GM23338 (cell line): Measurements from ENCODE around the gene VCL. TPM values are rescaled to one million over a fixed set of nuclear protein-coding genes. Genes with fewer than 3 reads are reported as not detected.

ENCODE experiments used
- ATAC-seq: fragments of 200-7000 bp; cut with Tn5 transposase; 3 replicates; pipeline ENCODE4 v1.9.1; 2020
- DNase-seq: peaks from one replicate; pipeline ENCODE4 v3.0.0-alpha.2; 2015; ENCODE audit warnings: low spot score
- H2AFZ ChIP-seq: fragments of 200-600 bp; sonication (generic); 2 replicates; pipeline ENCODE4 v1.8.0; 2016; ENCODE audit warnings: antibody characterized with exemption, mild to moderate bottlenecking, moderate library complexity
- H3F3A ChIP-seq: fragments of 200-600 bp; sonication (generic); replicated peaks from 2 replicates; pipeline ENCODE4 v1.8.0; 2017; ENCODE audit warnings: antibody characterized with exemption, mixed run types, low read depth
- H3K27ac ChIP-seq: fragments of 200-600 bp; sonication (generic); 2 replicates; pipeline ENCODE4 v1.6.1; 2016; ENCODE audit warnings: low read depth
- H3K27me3 ChIP-seq: fragments of 200-600 bp; sonication (generic); 2 replicates; pipeline ENCODE4 v1.8.0; 2016; ENCODE audit warnings: mild to moderate bottlenecking, mixed run types, moderate library complexity; ENCODE audit not compliant: insufficient read depth
- H3K36me3 ChIP-seq: fragments of 200-600 bp; sonication (generic); 2 replicates; pipeline ENCODE4 v1.8.0; 2016; ENCODE audit warnings: mild to moderate bottlenecking; ENCODE audit not compliant: insufficient read depth
- H3K4me1 ChIP-seq: fragments of 200-600 bp; sonication (generic); 2 replicates; pipeline ENCODE4 v1.8.0; 2016; ENCODE audit warnings: mild to moderate bottlenecking, moderate library complexity; ENCODE audit not compliant: insufficient read depth
- H3K4me2 ChIP-seq: fragments of 200-600 bp; sonication (generic); 2 replicates; pipeline ENCODE4 v1.7.1; 2017; ENCODE audit warnings: mixed run types
- H3K4me3 ChIP-seq: fragments of 200-600 bp; sonication (generic); 2 replicates; pipeline ENCODE4 v1.6.1; 2016; ENCODE audit warnings: mixed run types
- H3K79me2 ChIP-seq: fragments of 200-600 bp; sonication (generic); replicated peaks from 2 replicates; pipeline ENCODE4 v1.8.0; 2017; ENCODE audit warnings: mild to moderate bottlenecking; ENCODE audit not compliant: insufficient read depth
- H3K9me2 ChIP-seq: fragments of 200-600 bp; sonication (generic); 2 replicates; pipeline ENCODE4 v1.8.0; 2017; ENCODE audit not compliant: insufficient read depth
- H4K20me1 ChIP-seq: fragments of 200-600 bp; sonication (generic); replicated peaks from 2 replicates; pipeline ENCODE4 v1.8.0; 2017; ENCODE audit warnings: mild to moderate bottlenecking; ENCODE audit not compliant: insufficient read depth
- H3K27ac Mint-ChIP-seq: 2 replicates; pipeline ENCODE4 v1.8.0; 2020; ENCODE audit warnings: inconsistent platforms, mild to moderate bottlenecking, moderate library complexity, mixed read lengths
- H3K27me3 Mint-ChIP-seq: 3 replicates; pipeline ENCODE4 v1.8.0; 2022; ENCODE audit warnings: low read depth, mild to moderate bottlenecking, moderate library complexity, mixed read lengths, inconsistent platforms; ENCODE audit not compliant: insufficient read depth, poor library complexity
- H3K36me3 Mint-ChIP-seq: 3 replicates; pipeline ENCODE4 v1.8.0; 2021; ENCODE audit warnings: low read depth, mild to moderate bottlenecking, inconsistent platforms, moderate library complexity, mixed read lengths
- H3K4me1 Mint-ChIP-seq: 3 replicates; pipeline ENCODE4 v1.8.0; 2020; ENCODE audit warnings: mild to moderate bottlenecking, inconsistent platforms, mixed read lengths
- H3K4me3 Mint-ChIP-seq: 3 replicates; pipeline ENCODE4 v1.8.0; 2021; ENCODE audit warnings: moderate library complexity, mild to moderate bottlenecking, inconsistent platforms, mixed read lengths
- H3K9me3 Mint-ChIP-seq: 3 replicates; pipeline ENCODE4 v1.8.0; 2020; ENCODE audit warnings: moderate library complexity, mild to moderate bottlenecking, inconsistent platforms, mixed read lengths
- CREB1 ChIP-seq: fragments of 250-450 bp; sonication (Bioruptor Pico); IDR thresholded peaks from 2 replicates; pipeline ENCODE4 v1.5.0; 2020; ENCODE audit warnings: low read depth, mild to moderate bottlenecking, moderate library complexity
- JUNB ChIP-seq: IDR thresholded peaks from one replicate; pipeline ENCODE4 v1.6.1; 2016; ENCODE audit warnings: antibody characterized with exemption; ENCODE audit not compliant: unreplicated experiment
- NANOG ChIP-seq: IDR thresholded peaks from 2 replicates; pipeline ENCODE4 v1.6.1; 2016; ENCODE audit warnings: antibody characterized with exemption, borderline replicate concordance
- POLR2AphosphoS5 ChIP-seq: IDR thresholded peaks from 2 replicates; pipeline ENCODE4 v1.6.1; 2016; ENCODE audit warnings: antibody characterized with exemption, low read depth
- polyA plus RNA-seq: library from polyadenylated mRNA; unstranded; fragments of >200 nt; fragmentation: Nextera tagmentation; extraction: Ambion mirVana; gene quantifications from 2 replicates; pipeline ENCODE4 v1.2.1, GENCODE V29; 2016
- total RNA-seq: library from RNA; depleted of rRNA; stranded (reverse); fragments of >200 nt; shearing (Covaris generic); gene quantifications from 2 replicates; pipeline ENCODE4 v1.2.3, GENCODE V29; 2014
- TF ChIP-seq, protein P1 (sequence below): IDR thresholded peaks from one replicate; pipeline ENCODE4 v1.6.1; 2018; ENCODE audit warnings: antibody characterized with exemption; ENCODE audit not compliant: unreplicated experiment
- TF ChIP-seq, protein P2 (sequence below), 2 experiments: fragments of 200-600 bp in 1 of 2; sonication (generic) in 1 of 2; conservative IDR thresholded peaks; 2 replicates each; pipeline versions ENCODE4 v1.5.1 to v1.6.1; 2016 to 2017; ENCODE audit warnings: antibody characterized with exemption in 2 of 2, low read depth in 2 of 2, mild to moderate bottlenecking in 2 of 2, moderate library complexity in 1 of 2

VCL gene
- total and polyA plus RNA-seq, 2 experiments from 2014 or later, result 60.7 to 254 TPM

DNA sequence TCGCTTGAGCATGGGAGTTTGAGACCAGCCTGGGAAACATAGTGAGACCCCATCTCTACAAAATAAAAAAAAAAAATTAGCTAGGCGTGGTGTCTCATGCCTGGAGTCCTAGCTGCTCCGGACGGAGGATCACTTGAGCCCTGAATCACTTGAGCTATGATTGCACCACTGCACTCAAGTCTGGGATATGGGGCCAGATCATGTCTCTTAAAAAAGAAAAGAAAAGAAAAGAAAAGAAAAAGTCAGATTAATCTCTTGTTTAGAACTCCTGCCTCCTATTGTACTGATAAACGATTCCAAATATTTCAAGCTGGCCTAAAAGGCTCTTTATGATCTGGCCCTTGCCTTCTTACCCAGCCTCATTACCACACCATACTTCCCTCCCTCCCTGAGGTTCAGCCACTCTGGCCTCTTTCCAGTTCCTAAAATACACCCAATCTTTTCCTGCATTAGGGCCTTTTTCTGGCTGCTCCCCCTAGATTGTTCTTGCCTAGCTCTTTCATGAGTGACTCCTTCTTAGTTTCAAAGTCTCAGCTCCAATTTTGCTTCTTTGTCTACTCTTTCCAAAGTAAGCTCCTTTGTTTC lies 41.7 kb downstream of the VCL start (continued):
- TF ChIP-seq, protein P1, sequence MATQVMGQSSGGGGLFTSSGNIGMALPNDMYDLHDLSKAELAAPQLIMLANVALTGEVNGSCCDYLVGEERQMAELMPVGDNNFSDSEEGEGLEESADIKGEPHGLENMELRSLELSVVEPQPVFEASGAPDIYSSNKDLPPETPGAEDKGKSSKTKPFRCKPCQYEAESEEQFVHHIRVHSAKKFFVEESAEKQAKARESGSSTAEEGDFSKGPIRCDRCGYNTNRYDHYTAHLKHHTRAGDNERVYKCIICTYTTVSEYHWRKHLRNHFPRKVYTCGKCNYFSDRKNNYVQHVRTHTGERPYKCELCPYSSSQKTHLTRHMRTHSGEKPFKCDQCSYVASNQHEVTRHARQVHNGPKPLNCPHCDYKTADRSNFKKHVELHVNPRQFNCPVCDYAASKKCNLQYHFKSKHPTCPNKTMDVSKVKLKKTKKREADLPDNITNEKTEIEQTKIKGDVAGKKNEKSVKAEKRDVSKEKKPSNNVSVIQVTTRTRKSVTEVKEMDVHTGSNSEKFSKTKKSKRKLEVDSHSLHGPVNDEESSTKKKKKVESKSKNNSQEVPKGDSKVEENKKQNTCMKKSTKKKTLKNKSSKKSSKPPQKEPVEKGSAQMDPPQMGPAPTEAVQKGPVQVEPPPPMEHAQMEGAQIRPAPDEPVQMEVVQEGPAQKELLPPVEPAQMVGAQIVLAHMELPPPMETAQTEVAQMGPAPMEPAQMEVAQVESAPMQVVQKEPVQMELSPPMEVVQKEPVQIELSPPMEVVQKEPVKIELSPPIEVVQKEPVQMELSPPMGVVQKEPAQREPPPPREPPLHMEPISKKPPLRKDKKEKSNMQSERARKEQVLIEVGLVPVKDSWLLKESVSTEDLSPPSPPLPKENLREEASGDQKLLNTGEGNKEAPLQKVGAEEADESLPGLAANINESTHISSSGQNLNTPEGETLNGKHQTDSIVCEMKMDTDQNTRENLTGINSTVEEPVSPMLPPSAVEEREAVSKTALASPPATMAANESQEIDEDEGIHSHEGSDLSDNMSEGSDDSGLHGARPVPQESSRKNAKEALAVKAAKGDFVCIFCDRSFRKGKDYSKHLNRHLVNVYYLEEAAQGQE, result no peak
- TF ChIP-seq, protein P2, sequence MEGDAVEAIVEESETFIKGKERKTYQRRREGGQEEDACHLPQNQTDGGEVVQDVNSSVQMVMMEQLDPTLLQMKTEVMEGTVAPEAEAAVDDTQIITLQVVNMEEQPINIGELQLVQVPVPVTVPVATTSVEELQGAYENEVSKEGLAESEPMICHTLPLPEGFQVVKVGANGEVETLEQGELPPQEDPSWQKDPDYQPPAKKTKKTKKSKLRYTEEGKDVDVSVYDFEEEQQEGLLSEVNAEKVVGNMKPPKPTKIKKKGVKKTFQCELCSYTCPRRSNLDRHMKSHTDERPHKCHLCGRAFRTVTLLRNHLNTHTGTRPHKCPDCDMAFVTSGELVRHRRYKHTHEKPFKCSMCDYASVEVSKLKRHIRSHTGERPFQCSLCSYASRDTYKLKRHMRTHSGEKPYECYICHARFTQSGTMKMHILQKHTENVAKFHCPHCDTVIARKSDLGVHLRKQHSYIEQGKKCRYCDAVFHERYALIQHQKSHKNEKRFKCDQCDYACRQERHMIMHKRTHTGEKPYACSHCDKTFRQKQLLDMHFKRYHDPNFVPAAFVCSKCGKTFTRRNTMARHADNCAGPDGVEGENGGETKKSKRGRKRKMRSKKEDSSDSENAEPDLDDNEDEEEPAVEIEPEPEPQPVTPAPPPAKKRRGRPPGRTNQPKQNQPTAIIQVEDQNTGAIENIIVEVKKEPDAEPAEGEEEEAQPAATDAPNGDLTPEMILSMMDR (conservative IDR thresholded peaks at IDR 0.05; ENCODE audit: low read depth in 2 of 2), result no peak
- TF ChIP-seq JUNB, result no peak
- TF ChIP-seq POLR2AphosphoS5, result no peak

DNA sequence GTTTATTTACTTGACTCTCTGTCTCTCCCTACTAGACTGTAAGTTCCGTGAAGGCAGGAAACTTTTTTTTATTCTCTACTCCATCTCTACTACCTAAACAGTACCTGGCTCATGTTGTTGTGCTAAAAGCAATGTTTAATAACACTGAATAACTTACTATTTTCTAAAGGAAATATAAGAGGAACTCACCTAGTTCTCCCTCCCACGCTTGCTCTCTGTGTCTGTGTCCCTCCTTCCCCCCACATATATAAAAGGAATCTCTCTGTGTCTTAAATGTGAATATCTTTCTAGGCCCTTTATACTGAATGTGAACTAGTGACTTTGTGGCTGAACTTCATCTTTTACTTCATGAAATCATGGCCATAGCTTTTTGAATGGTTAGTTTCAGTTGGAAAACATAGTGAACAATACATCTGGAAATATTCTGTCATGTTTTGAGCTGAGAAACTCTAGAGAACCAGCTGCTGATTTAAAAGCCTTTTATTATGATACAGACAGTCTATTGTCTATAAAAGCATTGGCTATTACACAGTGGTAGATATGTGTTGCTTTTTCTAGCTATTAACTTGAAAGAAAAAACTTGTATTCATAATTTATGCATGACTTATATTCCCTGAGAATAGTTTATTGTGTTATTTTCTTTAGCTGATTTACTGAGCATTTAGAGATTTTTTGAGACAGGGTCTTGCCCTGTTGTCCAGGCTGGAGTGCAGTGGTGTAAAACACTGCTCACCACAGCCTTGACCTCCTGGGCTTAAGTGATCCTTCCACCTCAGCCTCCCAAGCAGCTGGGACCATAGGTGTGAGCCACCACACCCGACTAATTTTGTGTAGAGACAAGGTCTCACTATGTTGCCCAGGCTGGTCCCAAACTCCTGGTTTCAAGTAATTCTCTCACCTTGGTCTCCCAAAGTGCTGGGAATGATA lies 42.5 kb downstream of the VCL start:
- no peaks in the 10 kb centered on the region for H3K9me2 ChIP-seq
- H3K36me3 ChIP-seq, result peaks cover 21% of the 10 kb centered on the region
- H3K27me3 Mint-ChIP-seq, result peaks cover 2% of the 10 kb centered on the region
- H2AFZ ChIP-seq, result no peak overlapping the region
- DNase-seq (no peak), ATAC-seq (no peak)
- H3K79me2 ChIP-seq, result peaks cover 98% of the 10 kb centered on the region
- peaks cover 50% of the 10 kb centered on the region for H3K36me3 Mint-ChIP-seq
- H3K27me3 ChIP-seq, result no peaks in the 10 kb centered on the region
- peak overlapping the region; percentile 32 for H3K27ac Mint-ChIP-seq
- peaks cover 23% of the 10 kb centered on the region; the same call in 2 of the 3 replicates for H3K4me1 Mint-ChIP-seq
- no peak overlapping the region for H3K4me3 Mint-ChIP-seq
- peaks cover 3% of the 10 kb centered on the region; the same call in 1 of the 2 replicates for H3K4me1 ChIP-seq
- H3K9me3 Mint-ChIP-seq, result no peaks in the 10 kb centered on the region
- peaks cover 8% of the 10 kb centered on the region for H4K20me1 ChIP-seq
- H3K27ac ChIP-seq, result peak overlapping the region; percentile 35; the same call in 1 of the 2 replicates
- no peaks in the 10 kb centered on the region for H3F3A ChIP-seq
- H3K4me2 ChIP-seq, result no peak overlapping the region
- H3K4me3 ChIP-seq, result no peak overlapping the region
- no peak for TF ChIP-seq JUNB
- TF ChIP-seq, protein P2 (conservative IDR thresholded peaks at IDR 0.05; ENCODE audit: low read depth in 2 of 2), result no peak
- no peak for TF ChIP-seq CREB1 (CRISPR knock-in tag)
- TF ChIP-seq, protein P1, result no peak
- TF ChIP-seq NANOG, result no peak
